ENCODE measurements around the gene MRPS26.
"Not testable (repeated sequence)": the region's sequence is repeated elsewhere in the genome, so short reads cannot be mapped to it uniquely, and the experiment has no call there.

The MRPS26 gene

DNA sequence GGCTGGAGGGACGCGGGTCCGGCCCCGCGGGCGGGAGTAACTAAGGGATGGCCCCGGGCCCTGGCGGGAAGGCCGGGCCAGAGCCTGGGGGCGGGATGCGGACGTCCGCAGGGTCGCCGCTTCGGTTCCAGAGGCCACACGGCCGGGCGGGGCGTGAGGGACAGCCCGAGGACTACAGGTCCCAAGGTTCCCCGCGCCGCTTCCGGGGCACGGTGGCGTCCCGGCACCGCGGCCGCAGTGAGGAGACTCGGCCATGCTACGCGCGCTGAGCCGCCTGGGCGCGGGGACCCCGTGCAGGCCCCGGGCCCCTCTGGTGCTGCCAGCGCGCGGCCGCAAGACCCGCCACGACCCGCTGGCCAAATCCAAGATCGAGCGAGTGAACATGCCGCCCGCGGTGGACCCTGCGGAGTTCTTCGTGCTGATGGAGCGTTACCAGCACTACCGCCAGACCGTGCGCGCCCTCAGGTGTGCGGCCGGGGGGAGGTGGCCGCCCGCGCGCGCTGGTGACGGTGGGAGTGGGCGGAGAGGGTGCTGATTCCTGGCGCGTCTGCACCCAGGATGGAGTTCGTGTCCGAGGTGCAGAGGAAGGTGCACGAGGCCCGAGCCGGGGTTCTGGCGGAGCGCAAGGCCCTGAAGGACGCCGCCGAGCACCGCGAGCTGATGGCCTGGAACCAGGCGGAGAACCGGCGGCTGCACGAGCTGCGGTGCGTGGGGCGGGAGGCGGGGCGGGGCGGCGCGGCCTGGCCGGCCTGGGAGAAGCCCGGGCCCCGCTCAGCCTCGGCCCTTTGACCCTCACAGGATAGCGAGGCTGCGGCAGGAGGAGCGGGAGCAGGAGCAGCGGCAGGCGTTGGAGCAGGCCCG lies at the start of gene MRPS26:
MRPS26 (plus strand) TSS at position 237 of the 861 bp plus-strand sequence; CDS start at position 254, 17 bp downstream.
- DNase-seq (ENCODE audit: low spot score) = peak; percentile 88

GRCh38 chr20:2998728-2999127 lies 47.1 kb upstream of the MRPS26 start:
- DNase-seq (ENCODE audit: low spot score) = no peak

DNA sequence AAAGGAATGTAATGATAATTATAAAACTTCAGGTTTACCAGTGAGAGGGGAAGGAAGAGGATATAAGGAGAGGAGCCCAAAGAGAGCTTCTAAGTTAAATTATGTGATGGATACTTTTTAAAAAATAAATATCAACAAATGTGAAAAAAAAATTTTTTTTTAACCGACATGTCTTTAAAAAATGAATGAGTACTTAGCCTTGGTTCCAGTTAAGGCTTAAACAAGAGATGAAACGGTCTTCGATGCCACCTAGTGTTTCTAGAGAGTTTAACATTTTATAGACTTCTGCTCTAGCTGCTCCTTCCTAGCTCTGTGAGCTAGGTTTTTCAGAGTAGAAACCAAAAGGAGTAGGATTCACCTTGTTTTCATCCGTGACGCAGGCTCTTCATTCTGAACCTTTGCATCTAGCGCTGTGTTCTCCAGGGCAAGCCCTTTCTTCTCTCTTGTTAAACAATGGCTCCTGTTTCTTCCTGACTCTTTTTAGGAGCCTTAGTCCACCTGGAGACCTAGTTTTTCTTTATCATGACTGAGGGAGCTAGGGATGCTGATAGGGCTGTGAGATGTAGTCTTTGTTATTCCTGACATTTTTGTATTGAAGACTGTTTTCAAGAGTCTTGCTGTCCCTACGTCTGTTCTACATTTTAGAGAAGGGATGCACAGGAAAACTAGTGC lies 44.9 kb upstream of the MRPS26 start:
- DNase-seq (ENCODE audit: low spot score) = peak; percentile 61

DNA sequence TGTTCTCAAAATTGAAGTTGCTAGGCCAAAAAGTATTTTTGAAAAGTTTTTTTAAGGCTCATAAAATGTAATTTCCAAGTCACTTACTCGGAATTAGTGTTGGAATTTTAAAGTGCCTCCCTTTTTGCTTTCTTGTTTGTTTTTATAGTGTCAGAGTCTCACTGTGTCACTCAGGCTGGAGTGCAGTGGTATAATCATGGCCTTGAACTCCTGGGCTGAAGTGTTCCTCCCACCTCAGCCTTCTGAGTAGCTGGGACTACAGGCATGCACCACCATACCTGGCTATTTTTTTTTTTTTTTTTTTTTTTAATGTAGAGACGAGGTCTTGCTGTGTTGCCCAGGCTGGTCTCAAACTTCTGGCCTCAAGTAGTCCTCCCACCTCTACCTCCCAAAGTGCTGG lies 42.4 kb upstream of the MRPS26 start:
- DNase-seq (ENCODE audit: low spot score) = no peak

- DNase-seq (ENCODE audit: low spot score) = peak; percentile 60
These were observed 34.7 kb upstream of the MRPS26 start for GRCh38 chr20:3010985-3011723.

GRCh38 chr20:3011752-3012151 lies 34.1 kb upstream of the MRPS26 start:
- DNase-seq (ENCODE audit: low spot score) = no peak

GRCh38 chr20:3013771-3014170 lies 32.1 kb upstream of the MRPS26 start:
- no peak for DNase-seq (ENCODE audit: low spot score)

DNA sequence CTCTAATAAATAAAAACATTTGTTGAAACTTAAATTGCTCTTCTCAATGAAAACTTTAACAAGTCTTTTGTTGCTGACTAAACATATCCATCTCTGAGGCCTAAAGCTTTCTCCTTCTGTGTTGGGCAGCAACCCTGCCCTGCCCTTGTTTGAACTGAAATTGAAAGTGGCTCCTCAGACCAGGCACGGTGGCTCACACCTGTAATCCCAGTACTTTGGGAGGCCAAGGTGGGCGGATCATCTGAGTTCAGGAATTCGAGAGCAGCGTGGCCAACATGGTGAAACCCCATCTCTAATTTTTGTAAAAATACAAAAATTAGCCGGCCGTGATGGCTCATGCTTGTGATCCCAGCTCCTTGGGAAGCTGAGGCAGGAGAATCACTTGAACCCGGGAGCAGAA lies 31.7 kb upstream of the MRPS26 start:
- DNase-seq (ENCODE audit: low spot score) = no peak

GRCh38 chr20:3014662-3015061 lies 31.2 kb upstream of the MRPS26 start:
- no peak for DNase-seq (ENCODE audit: low spot score)

DNA sequence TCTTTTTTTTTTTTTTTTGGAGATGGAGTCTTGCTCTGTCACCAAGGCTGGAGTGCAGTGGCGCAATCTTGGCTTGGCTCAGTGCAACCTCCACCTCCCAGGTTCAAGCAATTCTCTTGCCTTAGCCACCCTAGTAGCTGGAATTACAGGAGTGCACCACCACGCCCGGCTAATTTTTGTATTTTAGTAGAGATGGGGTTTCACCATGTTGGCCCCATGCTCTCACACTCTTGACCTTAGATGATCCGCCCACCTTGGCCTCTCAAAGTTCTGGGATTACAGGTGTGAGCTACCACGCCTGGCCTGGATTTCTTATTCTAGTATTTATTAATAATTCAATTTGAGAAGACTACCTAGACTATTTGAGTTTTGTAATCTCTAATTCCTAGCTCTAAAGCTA lies 30.6 kb upstream of the MRPS26 start:
- DNase-seq (ENCODE audit: low spot score) = not testable (repeated sequence)

- DNase-seq (ENCODE audit: low spot score) = no peak
These were observed 24.5 kb upstream of the MRPS26 start for GRCh38 chr20:3021327-3021726.

- no peak for DNase-seq (ENCODE audit: low spot score)
These were observed 24.1 kb upstream of the MRPS26 start for GRCh38 chr20:3021777-3022176.

DNA sequence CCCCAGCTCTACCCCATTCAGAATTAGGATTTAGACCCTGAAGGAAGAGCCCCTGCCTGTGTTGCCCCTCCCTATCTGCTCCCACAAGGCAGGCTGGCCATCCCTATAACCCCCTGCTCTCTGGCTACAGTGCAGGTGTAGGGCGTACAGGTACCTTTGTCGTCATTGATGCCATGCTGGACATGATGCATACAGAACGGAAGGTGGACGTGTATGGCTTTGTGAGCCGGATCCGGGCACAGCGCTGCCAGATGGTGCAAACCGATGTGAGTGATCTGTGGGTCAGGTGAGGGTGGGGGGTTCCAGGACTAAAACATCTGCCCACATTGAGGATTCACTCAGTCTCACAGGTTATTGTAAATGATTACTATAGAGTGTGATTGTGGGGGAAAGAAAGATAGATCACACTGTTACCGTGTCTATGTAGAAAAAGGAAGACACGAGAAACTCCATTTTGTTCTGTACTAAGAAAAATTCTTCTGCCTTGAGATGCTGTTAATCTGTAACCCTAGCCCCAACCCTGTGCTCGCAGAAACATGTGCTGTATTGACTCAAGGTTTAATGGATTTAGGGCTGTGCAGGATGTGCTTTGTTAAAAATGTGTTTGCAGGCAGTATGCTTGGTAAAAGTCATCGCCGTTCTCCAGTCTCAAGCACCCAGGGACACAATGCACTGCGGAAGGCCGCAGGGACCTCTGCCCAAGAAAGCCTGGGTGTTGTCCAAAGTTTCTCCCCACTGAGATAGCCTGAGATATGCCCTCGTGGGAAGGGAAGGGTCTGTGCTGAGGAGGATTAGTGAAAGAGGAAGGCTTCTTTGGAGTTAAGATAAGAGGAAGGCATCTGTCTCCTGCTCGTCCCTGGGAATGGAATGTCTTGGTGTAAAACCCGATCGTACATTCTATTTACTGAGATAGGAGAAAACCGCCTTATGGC lies 23.0 kb upstream of the MRPS26 start:
- DNase-seq (ENCODE audit: low spot score) = not testable (repeated sequence)

DNA sequence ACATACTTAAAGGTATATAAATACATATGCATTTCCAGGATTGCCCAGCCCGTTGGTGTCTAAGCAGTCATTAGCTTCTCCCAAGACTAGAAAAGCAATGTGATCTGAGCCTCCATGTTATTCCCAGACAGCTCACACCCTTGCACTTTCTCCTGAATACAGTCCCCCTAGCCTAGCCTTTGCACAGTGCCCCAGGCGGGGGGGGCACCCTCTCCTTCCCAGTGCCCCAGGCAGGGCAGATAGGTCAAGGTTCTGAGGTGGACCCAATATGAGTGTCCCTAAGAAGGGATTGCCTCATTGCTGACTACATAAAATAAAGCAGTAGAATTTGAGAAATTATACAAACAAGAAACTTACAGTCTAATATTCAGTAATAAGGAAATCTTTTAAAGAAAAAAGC lies 17.9 kb upstream of the MRPS26 start:
- DNase-seq (ENCODE audit: low spot score) = no peak

DNA sequence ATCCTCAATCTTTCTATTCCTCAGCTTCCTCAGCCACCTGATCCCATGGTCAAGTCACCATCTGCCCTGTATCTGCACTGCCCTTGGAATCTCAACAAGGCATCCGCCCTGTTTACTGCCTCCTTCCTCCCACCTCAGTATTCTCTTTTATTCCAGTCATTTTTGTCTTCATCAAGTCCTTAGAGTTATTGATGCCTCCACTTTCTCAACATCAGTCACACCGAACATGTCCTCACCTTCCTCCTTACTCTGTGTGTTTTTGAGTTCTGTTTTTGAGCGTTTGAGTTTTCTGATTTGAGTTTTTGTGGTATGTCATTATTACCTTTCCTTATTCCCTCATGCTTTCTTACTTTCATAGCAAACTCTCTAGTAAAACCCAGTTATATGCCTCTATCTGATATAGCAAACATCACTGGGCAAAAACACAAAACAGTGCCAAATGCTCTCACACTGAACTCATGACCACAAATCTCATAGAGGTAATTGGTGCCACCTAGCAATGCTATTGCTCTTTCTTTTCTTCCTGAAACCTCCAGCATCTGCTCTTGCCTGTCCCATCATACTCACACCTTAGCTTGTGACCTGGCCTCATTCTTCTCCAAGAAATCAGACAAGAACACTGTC lies 14.2 kb upstream of the MRPS26 start:
- no peak for DNase-seq (ENCODE audit: low spot score)

DNA sequence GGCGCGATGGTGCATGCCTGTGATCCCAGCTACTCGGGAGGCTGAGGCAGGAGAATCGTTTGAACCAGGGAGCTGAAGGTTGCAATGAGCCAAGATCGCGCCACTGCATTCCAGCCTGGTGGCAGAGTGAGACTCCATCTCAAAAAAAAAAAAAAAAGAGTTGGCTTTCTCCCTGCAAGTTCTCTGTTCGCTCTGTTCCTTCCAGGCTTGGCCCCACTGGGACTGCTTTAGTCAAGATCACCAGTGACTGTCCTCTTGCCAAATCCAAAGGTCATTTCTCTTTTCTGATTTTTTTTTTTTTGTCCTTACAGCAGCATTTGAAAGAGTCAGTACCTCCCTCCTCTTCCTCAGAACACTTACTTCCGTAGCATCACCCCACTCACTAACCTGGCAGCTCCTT lies 13.2 kb upstream of the MRPS26 start:
- DNase-seq (ENCODE audit: low spot score) = no peak

DNA sequence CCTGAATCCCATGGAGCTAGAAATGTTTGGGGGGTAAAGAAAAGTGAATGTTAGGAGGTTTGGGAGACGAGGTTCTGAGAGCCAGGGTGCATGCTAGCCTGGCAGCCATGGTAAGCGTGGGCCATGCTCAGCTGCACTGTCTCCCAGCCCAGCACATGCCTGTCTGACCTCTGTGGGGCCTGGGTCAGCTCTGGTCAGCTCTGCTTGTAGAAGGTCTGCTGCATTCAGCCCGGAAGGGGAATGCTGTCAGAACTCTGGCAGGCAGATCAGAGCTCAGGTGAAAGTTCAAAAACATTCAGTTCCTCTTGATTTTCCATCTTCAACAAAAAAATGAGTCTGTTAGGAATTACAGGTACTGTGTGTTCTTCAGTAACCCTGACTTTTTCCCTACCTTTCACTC lies 8.2 kb upstream of the MRPS26 start:
- no peak for DNase-seq (ENCODE audit: low spot score)

GRCh38 chr20:3038454-3038853 lies 7.4 kb upstream of the MRPS26 start:
- DNase-seq (ENCODE audit: low spot score) = no peak

DNA sequence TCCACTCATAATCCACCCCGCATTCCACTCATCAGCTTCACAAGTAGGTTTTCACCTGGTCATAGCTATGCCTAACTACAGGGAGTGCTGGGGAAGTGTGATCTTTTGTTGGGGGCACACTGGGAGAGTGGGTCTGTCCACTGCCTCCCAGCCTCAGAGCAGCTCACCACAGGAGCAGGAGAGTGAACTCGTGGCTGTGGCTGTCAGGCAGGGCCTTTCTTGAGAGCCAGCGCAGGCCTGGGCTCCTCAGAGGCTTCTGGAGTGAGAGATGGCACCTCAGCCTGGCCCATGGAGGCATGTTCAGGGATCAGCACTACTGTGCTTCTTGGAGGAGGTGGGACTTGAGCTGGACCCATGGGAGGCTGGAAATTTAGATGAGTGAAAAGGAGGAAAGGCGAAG lies 6.4 kb upstream of the MRPS26 start:
- no peak for DNase-seq (ENCODE audit: low spot score)

GRCh38 chr20:3040086-3040485 lies 5.8 kb upstream of the MRPS26 start:
- DNase-seq (ENCODE audit: low spot score) = no peak

DNA sequence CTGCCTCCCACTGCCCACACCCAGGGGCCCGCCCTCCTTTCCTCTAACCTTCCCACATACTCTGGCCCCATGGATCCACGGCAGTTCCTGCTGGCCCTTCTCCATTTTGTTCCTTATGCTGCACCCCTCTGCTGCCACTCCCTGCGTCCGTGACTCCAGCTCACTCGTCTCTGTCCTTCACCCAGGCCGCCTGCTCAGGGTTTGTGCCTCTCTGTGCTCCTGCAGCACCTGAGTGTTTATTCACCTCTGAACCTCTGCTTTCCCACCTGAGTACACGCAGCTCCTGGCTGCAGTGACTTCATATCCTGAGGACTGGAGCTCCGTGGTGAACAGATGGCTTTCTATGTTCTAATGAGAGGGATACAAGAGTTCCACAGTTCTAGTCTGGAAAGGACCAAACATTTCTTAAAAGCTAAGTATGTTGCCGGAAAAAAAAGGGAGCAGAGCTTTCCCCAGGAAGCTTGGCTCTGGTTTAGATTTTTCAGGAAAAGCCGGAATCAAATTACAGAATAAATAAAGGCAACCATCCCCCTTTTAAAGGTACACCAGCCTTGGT lies 3.9 kb upstream of the MRPS26 start:
- DNase-seq (ENCODE audit: low spot score) = no peak
